Esophagus squamous epithelium (tissue), 4 donors: Measurements from ENCODE around the gene THUMPD3.

ENCODE experiments used
- POLR2A ChIP-seq, 4 donors: fragments of 450-650 bp; IDR thresholded peaks; one replicate each; pipeline ENCODE4 v1.6.1; 2017; ENCODE audit warnings: antibody characterized with exemption in 4 of 4, mild to moderate bottlenecking in 4 of 4, moderate library complexity in 3 of 4
- TF ChIP-seq, protein P1 (sequence below), 6 experiments: fragments of 450-650 bp in 4 of 6; fragments of 200-600 bp in 2 of 6; sonication (generic) in 2 of 6; IDR thresholded peaks; one replicate each; pipeline ENCODE4 v1.5.1; 2016 to 2019; ENCODE audit warnings: antibody characterized with exemption in 6 of 6, mild to moderate bottlenecking in 4 of 6, moderate library complexity in 4 of 6

DNA sequence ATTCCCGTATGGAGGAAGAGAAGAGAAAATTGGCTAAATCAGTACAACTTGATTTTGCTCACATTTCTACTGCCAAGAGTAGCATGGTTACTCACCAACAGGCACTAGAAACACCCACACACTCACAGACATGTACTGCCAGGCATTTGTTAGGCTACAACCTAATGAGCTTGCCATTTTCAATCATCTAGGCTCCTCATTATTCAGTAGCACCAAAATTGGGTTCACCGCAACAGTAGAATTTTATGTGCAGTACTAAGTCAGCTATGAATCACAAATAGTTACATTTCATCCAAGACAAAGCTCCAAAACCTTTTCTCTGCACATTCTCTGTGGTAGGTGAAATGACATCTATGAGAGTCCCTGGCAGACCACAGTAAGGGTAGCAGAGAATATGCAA, 15.0 kb upstream of the THUMPD3 start:
- TF ChIP-seq, protein P1, sequence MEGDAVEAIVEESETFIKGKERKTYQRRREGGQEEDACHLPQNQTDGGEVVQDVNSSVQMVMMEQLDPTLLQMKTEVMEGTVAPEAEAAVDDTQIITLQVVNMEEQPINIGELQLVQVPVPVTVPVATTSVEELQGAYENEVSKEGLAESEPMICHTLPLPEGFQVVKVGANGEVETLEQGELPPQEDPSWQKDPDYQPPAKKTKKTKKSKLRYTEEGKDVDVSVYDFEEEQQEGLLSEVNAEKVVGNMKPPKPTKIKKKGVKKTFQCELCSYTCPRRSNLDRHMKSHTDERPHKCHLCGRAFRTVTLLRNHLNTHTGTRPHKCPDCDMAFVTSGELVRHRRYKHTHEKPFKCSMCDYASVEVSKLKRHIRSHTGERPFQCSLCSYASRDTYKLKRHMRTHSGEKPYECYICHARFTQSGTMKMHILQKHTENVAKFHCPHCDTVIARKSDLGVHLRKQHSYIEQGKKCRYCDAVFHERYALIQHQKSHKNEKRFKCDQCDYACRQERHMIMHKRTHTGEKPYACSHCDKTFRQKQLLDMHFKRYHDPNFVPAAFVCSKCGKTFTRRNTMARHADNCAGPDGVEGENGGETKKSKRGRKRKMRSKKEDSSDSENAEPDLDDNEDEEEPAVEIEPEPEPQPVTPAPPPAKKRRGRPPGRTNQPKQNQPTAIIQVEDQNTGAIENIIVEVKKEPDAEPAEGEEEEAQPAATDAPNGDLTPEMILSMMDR (IDR thresholded peaks at IDR 0.05): no peak
- TF ChIP-seq POLR2A (IDR thresholded peaks at IDR 0.05): no peak
